Stimulated activated CD4-positive, alpha-beta T cell treated with anti-CD3 and anti-CD28 coated beads, Interleukin-4, amount 100 ng/mL, for 4 hours (primary cell): ENCODE data around the gene SPIN1.

Experiments used
- DNase-seq, 2 experiments: peaks; one replicate each; pipeline ENCODE4 v3.0.0-alpha.2; 2020

SPIN1 gene

DNA sequence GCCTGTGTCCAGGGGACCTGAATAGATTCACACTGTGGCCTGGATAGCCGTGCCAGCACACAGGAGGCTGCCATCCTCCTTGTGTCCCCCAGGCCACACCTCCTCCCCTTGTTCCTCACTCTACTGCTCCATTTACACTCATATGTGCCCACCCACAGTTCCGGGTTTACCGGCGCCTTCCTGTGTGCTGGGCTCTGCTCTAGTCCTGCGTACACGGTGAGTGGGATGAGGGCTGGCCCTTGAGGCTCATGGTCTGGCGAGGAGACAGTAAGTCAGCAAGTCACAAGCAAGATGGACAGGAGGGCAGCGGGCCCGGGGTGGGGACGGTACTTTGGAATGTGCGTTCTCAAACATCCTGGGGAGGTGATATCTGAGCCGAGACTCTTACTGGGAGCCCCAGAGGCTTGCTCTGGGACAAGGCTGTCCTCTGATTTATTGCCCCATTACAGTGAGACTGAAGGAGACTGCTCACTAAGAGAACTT lies 114.3 kb downstream of the SPIN1 start:
- DNase-seq = no peak

DNA sequence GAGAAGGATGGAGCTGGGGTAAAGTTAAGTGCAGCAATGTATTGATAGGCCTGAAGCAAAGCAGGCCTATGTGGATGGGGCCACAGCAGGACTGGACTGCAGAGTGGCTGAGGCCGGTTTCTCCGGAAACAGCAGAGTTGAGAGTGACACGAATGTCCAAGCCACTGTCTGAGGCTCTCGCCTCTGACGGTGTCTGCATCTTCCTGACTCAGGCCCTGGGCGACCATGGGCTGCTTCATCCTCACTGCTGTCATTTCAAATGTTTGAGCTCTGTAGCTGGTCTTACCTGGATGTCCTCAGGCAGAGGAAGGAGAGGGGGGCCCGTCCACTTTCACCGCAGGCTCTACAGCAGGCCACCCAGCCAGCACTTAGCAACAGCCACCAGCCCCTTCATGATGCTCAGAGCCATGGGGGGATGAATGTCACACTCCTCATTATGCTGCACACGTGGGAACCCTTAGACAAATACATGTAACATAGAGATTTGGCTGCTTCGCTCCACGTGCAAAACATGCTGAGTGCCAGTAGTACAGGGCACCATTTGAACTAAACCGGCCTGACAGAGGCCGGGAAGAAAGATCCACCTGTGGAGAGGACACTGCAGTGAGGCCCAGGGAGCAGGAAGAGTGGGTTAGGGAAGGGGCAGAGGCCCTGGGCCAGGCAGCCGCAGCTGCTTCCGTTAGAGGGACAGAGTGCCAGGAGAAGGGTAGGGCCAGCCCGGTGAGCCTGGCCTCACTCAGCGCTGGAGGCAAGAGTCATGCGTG lies 115.0 kb downstream of the SPIN1 start:
- no peak for DNase-seq

DNA sequence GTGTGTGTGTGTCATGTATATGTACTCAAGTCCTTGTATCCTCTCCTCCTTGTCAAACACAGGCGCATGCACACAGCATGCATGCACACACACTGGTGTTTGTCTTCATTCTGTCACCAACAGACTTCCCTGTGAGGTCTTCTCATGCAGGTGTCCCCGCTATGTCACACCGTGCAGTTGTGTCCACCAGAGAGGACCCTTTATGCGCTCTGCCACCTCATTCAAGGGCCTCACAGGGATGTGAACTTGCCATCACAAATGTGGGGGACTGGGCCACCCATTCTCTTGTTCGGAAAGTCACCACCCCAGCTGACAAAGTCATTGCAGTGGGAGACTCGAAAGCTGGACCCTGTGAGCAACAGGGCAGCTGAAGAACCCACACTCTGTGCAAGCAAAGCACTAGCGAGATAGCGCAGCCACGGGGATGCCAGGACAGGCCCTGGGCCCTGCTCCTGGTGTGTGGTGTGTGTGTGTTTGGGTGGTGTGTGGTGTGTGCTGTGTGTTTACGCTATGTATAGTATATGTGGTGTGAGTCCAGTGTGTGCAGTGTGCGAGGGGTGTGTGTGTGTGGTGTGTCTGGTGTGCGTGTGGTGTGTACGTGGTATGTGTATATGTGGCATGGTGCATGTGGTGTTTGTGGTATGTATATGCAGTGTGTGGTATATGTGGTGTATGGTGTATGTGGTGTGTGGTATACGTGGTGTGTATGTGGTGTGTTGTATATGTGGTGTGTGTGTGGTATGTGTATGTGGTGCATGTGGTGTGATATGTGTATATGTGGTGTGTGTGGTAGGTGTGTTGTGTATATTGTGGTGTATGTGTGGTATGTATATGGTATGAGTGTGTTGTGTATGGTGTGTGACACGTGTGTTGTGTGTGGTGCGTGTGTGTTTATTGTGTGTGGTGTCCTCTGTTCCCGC lies 115.9 kb downstream of the SPIN1 start:
- no peak for DNase-seq

DNA sequence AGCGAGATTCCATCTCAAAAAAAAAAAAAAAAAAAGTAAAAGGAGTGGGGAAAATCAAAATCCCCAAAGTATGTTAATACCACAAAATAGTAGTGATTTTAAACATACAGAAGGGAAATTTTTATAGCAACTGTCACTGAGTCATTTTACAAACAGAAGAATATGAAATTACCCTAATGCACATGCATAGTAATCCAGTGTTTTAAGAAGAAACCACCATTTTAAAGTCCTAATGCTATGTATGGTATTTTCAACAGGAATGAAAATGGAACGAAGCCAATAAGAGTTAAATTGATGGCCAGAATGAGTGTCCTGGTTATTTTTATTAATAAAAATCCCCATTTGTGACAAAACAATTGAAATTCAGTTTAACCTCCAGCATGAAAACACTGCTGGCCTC lies 120.1 kb downstream of the SPIN1 start:
- DNase-seq = no peak

DNA sequence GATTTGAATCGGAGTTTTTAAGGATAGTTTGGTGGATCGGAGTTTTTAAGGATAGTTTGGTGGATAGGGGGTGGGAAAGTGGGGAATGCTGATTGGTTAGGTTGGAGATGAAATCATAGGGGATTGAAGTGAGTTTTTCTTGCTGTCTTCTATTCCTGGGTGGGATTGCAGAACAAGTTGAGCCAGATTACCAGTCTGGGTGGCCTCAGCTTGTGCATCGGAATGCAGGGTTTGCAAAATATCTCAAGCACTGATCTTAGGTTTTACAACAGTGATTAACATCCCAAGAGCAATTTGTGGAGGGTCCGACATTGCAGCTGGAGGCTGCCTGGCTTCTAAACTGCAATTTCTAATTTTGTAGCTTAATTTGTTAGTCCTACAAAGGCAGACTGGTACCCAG lies 123.7 kb downstream of the SPIN1 start:
- DNase-seq = no peak

DNA sequence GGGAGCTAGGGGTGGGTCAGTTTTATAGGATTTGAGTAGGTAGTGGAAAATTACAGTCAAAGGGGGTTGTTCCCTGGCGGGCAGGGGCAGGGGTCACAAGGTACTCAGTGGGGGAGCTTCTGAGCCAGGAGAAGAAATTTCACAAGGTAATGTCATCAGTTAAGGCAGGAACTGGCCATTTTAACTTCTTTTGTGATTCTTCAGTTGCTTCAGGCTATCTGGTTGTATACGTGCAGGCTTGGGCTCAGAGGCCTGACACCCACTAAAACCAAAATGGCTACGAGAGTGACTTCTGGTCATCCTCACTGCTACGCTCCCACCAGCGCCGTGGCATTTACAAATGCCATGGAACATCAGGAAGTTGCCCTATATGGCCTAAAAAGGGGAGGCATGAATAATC lies 126.0 kb downstream of the SPIN1 start:
- no peak for DNase-seq

DNA sequence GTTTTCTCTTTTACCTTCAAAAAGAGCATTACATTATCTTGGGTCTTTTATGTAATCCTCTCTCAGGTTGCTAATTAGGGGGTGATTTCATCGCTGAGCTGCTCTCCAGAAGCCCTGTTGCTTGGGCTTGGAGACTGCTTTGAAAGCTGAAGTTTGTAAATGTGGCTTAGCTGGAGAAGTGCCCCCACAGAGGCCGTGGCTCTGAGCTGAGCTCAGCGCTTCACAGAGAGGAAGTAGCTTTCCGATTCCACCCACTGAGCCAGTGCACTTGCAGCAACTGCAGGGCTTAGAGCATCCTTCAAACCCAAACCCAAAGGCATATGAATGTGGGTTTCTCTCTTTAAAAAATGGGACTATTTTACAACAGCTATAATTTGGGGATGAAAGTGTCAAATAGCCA lies 133.1 kb downstream of the SPIN1 start:
- DNase-seq = no peak

DNA sequence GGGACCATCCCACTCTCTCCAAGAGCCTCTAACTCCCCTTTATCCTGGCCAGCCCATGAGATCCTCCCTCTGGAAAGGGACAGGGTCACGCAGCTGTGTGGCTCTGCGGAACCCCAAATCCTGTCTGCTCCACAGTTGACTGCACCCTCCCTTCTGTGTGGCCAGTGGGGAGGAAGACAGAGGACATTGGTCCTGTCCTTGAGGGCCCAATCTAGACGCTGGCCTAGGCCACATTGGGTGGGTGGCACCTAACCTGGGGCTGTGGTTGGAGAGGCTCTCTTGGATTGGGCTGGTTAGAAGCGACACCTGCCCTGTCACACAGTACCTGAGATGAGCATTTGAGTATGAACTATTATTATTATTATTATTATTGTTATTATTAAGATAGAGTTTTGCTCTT lies 134.1 kb downstream of the SPIN1 start:
- DNase-seq = no peak

DNA sequence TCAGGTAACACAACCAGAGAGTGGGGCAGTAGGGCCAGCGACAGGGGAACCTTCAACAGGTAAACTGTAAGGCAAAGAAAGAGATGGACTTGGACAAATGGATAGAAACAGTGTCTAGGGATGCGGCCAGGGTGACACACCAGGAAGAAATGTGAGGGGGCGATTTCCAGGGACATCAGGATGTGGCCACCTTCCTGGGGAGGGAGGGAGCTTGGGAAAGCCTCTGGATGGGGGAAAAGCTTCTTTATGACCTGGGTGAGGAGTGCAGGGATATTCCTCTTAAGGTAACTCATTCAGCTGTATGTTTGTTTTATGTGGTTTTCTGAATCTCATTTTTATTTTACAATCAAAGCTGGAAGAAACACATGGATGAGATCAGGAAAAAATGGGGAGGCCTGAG lies 134.8 kb downstream of the SPIN1 start:
- no peak for DNase-seq

DNA sequence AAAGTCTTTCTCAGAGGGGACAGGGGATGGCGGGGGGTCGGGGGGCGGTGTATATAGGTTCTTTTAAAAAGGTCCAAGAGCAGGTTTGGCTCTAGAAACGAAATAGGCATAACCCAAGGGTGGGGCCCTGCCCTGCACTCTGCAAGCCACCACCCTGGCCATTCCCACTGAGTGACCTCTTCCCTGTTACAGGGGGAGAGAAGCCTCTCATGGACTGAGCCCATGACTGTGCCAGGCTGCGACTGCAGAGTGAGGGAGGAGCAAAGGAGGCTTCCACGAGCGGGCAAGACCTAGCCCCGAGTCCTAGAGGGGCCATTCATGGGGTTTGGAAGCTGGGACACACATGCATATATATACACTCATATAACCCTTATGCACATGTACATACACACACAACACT lies 136.7 kb downstream of the SPIN1 start:
- DNase-seq = no peak

DNA sequence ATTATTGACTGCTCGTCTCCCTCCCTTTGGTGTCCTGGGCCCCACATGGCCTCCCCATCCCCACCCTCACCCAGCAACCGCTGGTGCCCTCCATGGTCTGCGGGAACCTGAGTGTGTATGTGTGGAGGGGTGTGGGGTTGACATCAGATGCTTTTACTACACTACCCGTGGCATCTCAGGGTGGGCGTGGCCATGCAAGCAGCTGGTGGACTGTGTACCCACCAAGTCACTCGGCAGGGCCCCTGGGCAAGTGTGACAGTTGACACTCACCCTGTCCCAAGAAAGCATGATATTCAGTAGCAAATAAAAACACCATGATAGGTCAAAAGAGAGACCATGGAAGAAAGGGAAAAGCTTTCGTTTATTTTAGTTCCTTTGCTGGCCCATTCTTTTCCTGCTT lies 139.4 kb downstream of the SPIN1 start:
- no peak for DNase-seq
